Peyer's patch (tissue), 4 donors: ENCODE data around the gene LRP5. TPM values are rescaled to one million over a fixed set of nuclear protein-coding genes. Genes with fewer than 3 reads are reported as not detected.

Experiments used
- DNase-seq, 3 donors: peaks; one replicate each; pipeline ENCODE4 v3.0.0-alpha.2; 2017 to 2019
- H3K27ac ChIP-seq, 4 donors: fragments of 200-600 bp; sonication (generic); one replicate each; pipeline ENCODE4 v1.5.1; 2016 to 2019
- H3K27me3 ChIP-seq, 2 donors: fragments of 200-600 bp; sonication (generic); one replicate each; pipeline ENCODE4 v1.5.1; 2019
- H3K36me3 ChIP-seq, 3 donors: fragments of 200-600 bp; sonication (generic); one replicate each; pipeline ENCODE4 v1.5.1; 2016 to 2019
- H3K4me1 ChIP-seq, 4 donors: fragments of 200-600 bp; sonication (generic); one replicate each; pipeline ENCODE4 v1.5.1; 2016 to 2019
- H3K4me3 ChIP-seq, 4 donors: fragments of 200-600 bp; sonication (generic); 1 replicate in 3 of 4; 2 replicates in 1 of 4; pipeline ENCODE4 v1.5.1; 2016 to 2019; ENCODE audit warnings: mild to moderate bottlenecking in 1 of 4
- H3K9me3 ChIP-seq, 4 donors: fragments of 200-600 bp; sonication (generic); one replicate each; pipeline ENCODE4 v1.5.1; 2016 to 2019; ENCODE audit warnings: mild to moderate bottlenecking in 1 of 4
- CTCF ChIP-seq, 6 experiments: fragments of 450-650 bp in 4 of 6; fragments of 200-600 bp in 2 of 6; sonication (generic) in 1 of 6; IDR thresholded peaks; one replicate each; pipeline ENCODE4 v1.5.1; 2017 to 2019; ENCODE audit warnings: antibody characterized with exemption in 6 of 6, mild to moderate bottlenecking in 3 of 6, moderate library complexity in 1 of 6
- POLR2A ChIP-seq, 2 donors: fragments of 450-650 bp; IDR thresholded peaks; one replicate each; pipeline ENCODE4 v1.5.1; 2017; ENCODE audit warnings: antibody characterized with exemption in 2 of 2, mild to moderate bottlenecking in 2 of 2, moderate library complexity in 2 of 2
- total RNA-seq, 4 donors: library from RNA; depleted of rRNA; stranded (reverse); fragments of >200 nt; gene quantifications; one replicate each; pipeline ENCODE4 v1.1.0, GENCODE V29; 2016

Gene LRP5
- total RNA-seq, 4 donors from 2014 or later: 149 to 196 (median 168) TPM

- H3K27me3 ChIP-seq: no peaks in the 10 kb centered on the region
- peaks cover 14 to 49% (median 16%) of the 10 kb centered on the region in 4 donors for H3K4me1 ChIP-seq
- peaks cover 0 to 7% (median 0%) of the 10 kb centered on the region in 3 donors for H3K36me3 ChIP-seq
- H3K9me3 ChIP-seq: no peaks in the 10 kb centered on the region
- TF ChIP-seq POLR2A (IDR thresholded peaks at IDR 0.05) (no peak), CTCF (IDR thresholded peaks at IDR 0.05) (no peak)
- H3K4me3 ChIP-seq: no peak overlapping the region
- H3K27ac ChIP-seq: peak overlapping the region in 1 of 4 donors; percentile 19
- no peak for DNase-seq
Measured at GRCh38 chr11:68379206-68379605, 66.8 kb downstream of the LRP5 start.

- Histone ChIP-seq H3K36me3 (peaks cover 0 to 2% (median 0%) of the 10 kb centered on the region in 3 donors), H3K4me1 (peaks cover 14 to 39% (median 16%) of the 10 kb centered on the region in 4 donors), H3K9me3 (no peaks in the 10 kb centered on the region), H3K27ac (peak overlapping the region; percentile 29 to 82 (median 67)), H3K4me3 (no peak overlapping the region), H3K27me3 (no peaks in the 10 kb centered on the region)
- TF ChIP-seq POLR2A (IDR thresholded peaks at IDR 0.05) (no peak), CTCF (IDR thresholded peaks at IDR 0.05) (peak in 1 of 6 experiments; percentile 7)
- DNase-seq: peak in 1 of 3 donors; percentile 26
Measured at GRCh38 chr11:68380786-68381622, 68.6 kb downstream of the LRP5 start.

GRCh38 chr11:68381716-68382115, 69.3 kb downstream of the LRP5 start:
- no peak for DNase-seq
- Histone ChIP-seq H3K4me3 (no peak overlapping the region), H3K27me3 (no peaks in the 10 kb centered on the region), H3K9me3 (no peaks in the 10 kb centered on the region), H3K36me3 (peaks cover 0 to 9% (median 0%) of the 10 kb centered on the region in 3 donors), H3K4me1 (peaks cover 14 to 38% (median 16%) of the 10 kb centered on the region in 4 donors), H3K27ac (peak overlapping the region; percentile 17 to 82 (median 67))
- TF ChIP-seq POLR2A (IDR thresholded peaks at IDR 0.05) (no peak), CTCF (IDR thresholded peaks at IDR 0.05) (no peak)

GRCh38 chr11:68382358-68382998, 70.1 kb downstream of the LRP5 start:
- Histone ChIP-seq H3K4me3 (no peak overlapping the region), H3K9me3 (no peaks in the 10 kb centered on the region), H3K4me1 (peaks cover 14 to 35% (median 16%) of the 10 kb centered on the region in 4 donors), H3K27me3 (no peaks in the 10 kb centered on the region), H3K36me3 (peaks cover 0 to 16% (median 0%) of the 10 kb centered on the region in 3 donors), H3K27ac (peak overlapping the region in 2 of 4 donors; percentile 17 to 82)
- DNase-seq: no peak
- TF ChIP-seq POLR2A (IDR thresholded peaks at IDR 0.05): no peak
- TF ChIP-seq CTCF (IDR thresholded peaks at IDR 0.05): no peak

- H3K27me3 ChIP-seq: no peaks in the 10 kb centered on the region
- no peak overlapping the region for H3K4me3 ChIP-seq
- peaks cover 14 to 34% (median 16%) of the 10 kb centered on the region in 4 donors for H3K4me1 ChIP-seq
- no peaks in the 10 kb centered on the region for H3K9me3 ChIP-seq
- peaks cover 0 to 30% (median 0%) of the 10 kb centered on the region in 3 donors for H3K36me3 ChIP-seq
- no peak for TF ChIP-seq POLR2A (IDR thresholded peaks at IDR 0.05)
- peak; percentile 65 to 96 (median 89) for TF ChIP-seq CTCF (IDR thresholded peaks at IDR 0.05)
- DNase-seq: peak; percentile 71 to 84 (median 74)
- no peak overlapping the region for H3K27ac ChIP-seq
Measured at GRCh38 chr11:68383976-68384501, 71.6 kb downstream of the LRP5 start.
